Smooth muscle cell (in vitro differentiated cells): ENCODE measurements around the gene EGFLAM. TPM values are rescaled to one million over a fixed set of nuclear protein-coding genes. Genes with fewer than 3 reads are reported as not detected.

Experiments
- DNase-seq: peaks from one replicate; lab custom pipeline; 2025; ENCODE audit not compliant: unreplicated experiment; lab: John Stamatoyannopoulos, UW
- H2AFZ ChIP-seq: fragments of 200-600 bp; sonication (generic); 2 replicates; pipeline ENCODE4 v1.6.0; 2016; ENCODE audit warnings: antibody characterized with exemption, low read depth, mild to moderate bottlenecking
- H3F3A ChIP-seq: fragments of 200-600 bp; sonication (generic); 2 replicates; pipeline ENCODE4 v1.6.0; 2017; ENCODE audit warnings: antibody characterized with exemption, low read depth
- H3K27ac ChIP-seq: fragments of 200-600 bp; sonication (generic); 2 replicates; pipeline ENCODE4 v1.5.1; 2016; ENCODE audit warnings: low read depth, mild to moderate bottlenecking
- H3K27me3 ChIP-seq: fragments of 200-600 bp; sonication (generic); 2 replicates; pipeline ENCODE4 v1.6.1; 2016; ENCODE audit warnings: low read depth, mild to moderate bottlenecking
- H3K36me3 ChIP-seq: fragments of 200-600 bp; sonication (generic); 2 replicates; pipeline ENCODE4 v1.5.1; 2016; ENCODE audit warnings: low read depth
- H3K4me1 ChIP-seq: fragments of 200-600 bp; sonication (generic); 2 replicates; pipeline ENCODE4 v1.5.1; 2016; ENCODE audit warnings: low read depth
- H3K4me2 ChIP-seq: fragments of 200-600 bp; sonication (generic); 2 replicates; pipeline ENCODE4 v1.6.0; 2016; ENCODE audit warnings: mild to moderate bottlenecking
- H3K4me3 ChIP-seq: fragments of 200-600 bp; sonication (generic); 2 replicates; pipeline ENCODE4 v1.5.1; 2016; ENCODE audit warnings: mild to moderate bottlenecking
- H3K79me2 ChIP-seq: fragments of 200-600 bp; sonication (generic); 2 replicates; pipeline ENCODE4 v1.6.0; 2016; ENCODE audit warnings: low read depth, mild to moderate bottlenecking
- H3K9ac ChIP-seq: fragments of 200-600 bp; sonication (generic); 2 replicates; pipeline ENCODE4 v1.6.0; 2016; ENCODE audit warnings: low read depth
- H3K9me3 ChIP-seq: fragments of 200-600 bp; sonication (generic); replicated peaks from 2 replicates; pipeline ENCODE4 v1.5.1; 2016; ENCODE audit warnings: low read depth
- H4K20me1 ChIP-seq: fragments of 200-600 bp; sonication (generic); 2 replicates; pipeline ENCODE4 v1.6.0; 2016; ENCODE audit warnings: low read depth
- CTCF ChIP-seq: fragments of 200-600 bp; sonication (generic); IDR thresholded peaks from 2 replicates; pipeline ENCODE4 v1.5.1; 2017; ENCODE audit warnings: borderline replicate concordance, mild to moderate bottlenecking, antibody characterized with exemption; ENCODE audit not compliant: insufficient read depth, poor library complexity, severe bottlenecking
- WGBS: methylation state at CpG from one replicate; pipeline ENCODE4 v1.1.7; 2016; ENCODE audit warnings: low lambda C conversion rate; 5-methylcytosine and 5-hydroxymethylcytosine counted together
- polyA plus RNA-seq: library from polyadenylated mRNA; unstranded; fragments of >200 nt; fragmentation: Nextera tagmentation; extraction: Ambion mirVana; gene quantifications from 2 replicates; pipeline ENCODE4 v1.2.1, GENCODE V29; 2016
- total RNA-seq: library from RNA; depleted of rRNA; stranded (reverse); fragments of >200 nt; gene quantifications from 2 replicates; pipeline ENCODE4 v1.2.3, GENCODE V29; 2014

Gene EGFLAM
- total and polyA plus RNA-seq, 2 experiments from 2014 or later: 103 to 194 TPM

GRCh38 chr5:38371596-38371995, 113.2 kb downstream of the EGFLAM start:
- Histone ChIP-seq H3K4me2 (peak overlapping the region; percentile 57), H3K27me3 (no peaks in the 10 kb centered on the region), H3K36me3 (no peaks in the 10 kb centered on the region), H3K9ac (peak overlapping the region; percentile 38), H3F3A (peaks cover 3% of the 10 kb centered on the region), H3K4me1 (peaks cover 17% of the 10 kb centered on the region), H3K27ac (peak overlapping the region; percentile 87), H3K9me3 (no peaks in the 10 kb centered on the region), H3K79me2 (peaks cover 2% of the 10 kb centered on the region), H2AFZ (no peak overlapping the region), H4K20me1 (no peaks in the 10 kb centered on the region), H3K4me3 (no peak overlapping the region)
- no peak for TF ChIP-seq CTCF
- WGBS: 54% methylated on average over 8 of the region's 8 CpGs
- DNase-seq: no peak

- WGBS: 38% methylated on average over 3 of the region's 3 CpGs
- Histone ChIP-seq H3K4me1 (peaks cover 18% of the 10 kb centered on the region), H3K4me2 (peak overlapping the region; percentile 18), H3K27me3 (no peaks in the 10 kb centered on the region), H3K79me2 (peaks cover 2% of the 10 kb centered on the region), H3K27ac (peak overlapping the region; percentile 36), H3F3A (peaks cover 3% of the 10 kb centered on the region), H3K36me3 (no peaks in the 10 kb centered on the region), H3K9ac (no peak overlapping the region), H3K9me3 (no peaks in the 10 kb centered on the region), H4K20me1 (no peaks in the 10 kb centered on the region), H2AFZ (no peak overlapping the region), H3K4me3 (no peak overlapping the region)
- no peak for DNase-seq
- no peak for TF ChIP-seq CTCF
Measured at GRCh38 chr5:38373743-38374142, 115.4 kb downstream of the EGFLAM start.

GRCh38 chr5:38375423-38375822, 117.1 kb downstream of the EGFLAM start:
- Histone ChIP-seq H3K27me3 (no peaks in the 10 kb centered on the region), H3F3A (peaks cover 3% of the 10 kb centered on the region), H3K27ac (no peak overlapping the region), H3K4me1 (peaks cover 25% of the 10 kb centered on the region), H4K20me1 (no peaks in the 10 kb centered on the region), H3K9ac (no peak overlapping the region), H3K36me3 (no peaks in the 10 kb centered on the region), H3K79me2 (peaks cover 2% of the 10 kb centered on the region), H3K9me3 (no peaks in the 10 kb centered on the region), H3K4me2 (no peak overlapping the region), H3K4me3 (no peak overlapping the region), H2AFZ (no peak overlapping the region)
- TF ChIP-seq CTCF: no peak
- DNase-seq: no peak
- WGBS: 81% methylated on average over 1 of the region's 1 CpG

GRCh38 chr5:38376404-38376803, 118.0 kb downstream of the EGFLAM start:
- WGBS: 97% methylated on average over 2 of the region's 2 CpGs

More at GRCh38 chr5:38376404-38376803, 118.0 kb downstream of the EGFLAM start:
- TF ChIP-seq CTCF: no peak
- Histone ChIP-seq H3K36me3 (no peaks in the 10 kb centered on the region), H3K4me1 (peaks cover 21% of the 10 kb centered on the region), H3K27ac (no peak overlapping the region), H4K20me1 (no peaks in the 10 kb centered on the region), H3K9ac (no peak overlapping the region), H3K27me3 (no peaks in the 10 kb centered on the region), H3K4me2 (no peak overlapping the region), H3K79me2 (peaks cover 2% of the 10 kb centered on the region), H3K9me3 (no peaks in the 10 kb centered on the region), H3K4me3 (no peak overlapping the region), H3F3A (peaks cover 3% of the 10 kb centered on the region), H2AFZ (no peak overlapping the region)
- no peak for DNase-seq
